Panc1 (cell line): ENCODE data around the gene HBB. TPM values are rescaled to one million over a fixed set of nuclear protein-coding genes. Genes with fewer than 3 reads are reported as not detected.

Experiments
- ATAC-seq: fragments of 200-7000 bp; cut with Tn5 transposase; 2 replicates; pipeline ENCODE4 v1.9.1; 2020; ENCODE audit warnings: mild to moderate bottlenecking, moderate library complexity
- BruUV-seq: library from RNA; stranded (reverse); fragments of 400-500 nt; replicated peaks from 2 replicates; lab custom pipeline; 2021; lab: Mats Ljungman, UMichigan
- CTCF ChIA-PET: fragments of 300-600 bp; sonication (Branson Sonifier 250); formaldehyde crosslinking; loops from one replicate; lab custom pipeline; 2022; ENCODE audit warnings: antibody characterized with exemption; lab: Charles Lee
- POLR2A ChIA-PET: fragments of 300-600 bp; sonication (Branson Sonifier 250); formaldehyde crosslinking; loops from one replicate; lab custom pipeline; 2022; ENCODE audit warnings: antibody characterized with exemption; lab: Charles Lee
- DNase-seq: peaks from one replicate; pipeline ENCODE4 v3.0.0-alpha.2; 2010; ENCODE audit warnings: low read depth, low spot score
- H3K27ac ChIP-seq: 2 replicates; pipeline ENCODE4 v1.5.1; 2011; ENCODE audit warnings: mild to moderate bottlenecking, low read length, inconsistent platforms
- H3K27me3 ChIP-seq: fragments of 200-500 bp; sonication (Bioruptor generic); 2 replicates; pipeline ENCODE4 v1.6.0; 2014; ENCODE audit warnings: low read length, inconsistent platforms; ENCODE audit not compliant: control insufficient read depth, insufficient read depth
- H3K36me3 ChIP-seq: fragments of 200-500 bp; sonication (Bioruptor generic); 2 replicates; pipeline ENCODE4 v1.5.1; 2014; ENCODE audit warnings: inconsistent platforms, mild to moderate bottlenecking, low read length, moderate library complexity; ENCODE audit not compliant: control insufficient read depth, insufficient read depth
- H3K4me1 ChIP-seq: 2 replicates; pipeline ENCODE4 v1.5.1; 2011; ENCODE audit warnings: inconsistent platforms, mild to moderate bottlenecking, low read length, moderate library complexity; ENCODE audit not compliant: control insufficient read depth, insufficient read depth
- H3K4me3 ChIP-seq, 2 experiments: 2 replicates each; pipeline ENCODE4 v1.5.1; 2011 to 2012; ENCODE audit warnings: low read depth in 2 of 2, low read length in 2 of 2, mild to moderate bottlenecking in 2 of 2, inconsistent platforms in 1 of 2, moderate library complexity in 1 of 2
- H3K9me3 ChIP-seq: fragments of 200-500 bp; sonication (Bioruptor generic); 2 replicates; pipeline ENCODE4 v1.5.1; 2014; ENCODE audit warnings: low read depth, mild to moderate bottlenecking, inconsistent platforms, low read length, moderate library complexity; ENCODE audit not compliant: control insufficient read depth, insufficient read depth
- CTCF ChIP-seq: fragments of 450-650 bp; IDR thresholded peaks from 2 replicates; pipeline ENCODE4 v1.5.1; 2017; ENCODE audit warnings: mild to moderate bottlenecking
- POLR2AphosphoS5 ChIP-seq: IDR thresholded peaks from 2 replicates; pipeline ENCODE4 v1.6.1; 2012; ENCODE audit warnings: mild to moderate bottlenecking, low read depth, low read length, moderate library complexity
- REST ChIP-seq, 2 experiments: IDR thresholded peaks; 2 replicates each; pipeline ENCODE4 v1.6.1; 2011 to 2012; ENCODE audit warnings: low read depth in 2 of 2, control low read depth in 1 of 2, low read length in 1 of 2, mild to moderate bottlenecking in 1 of 2, moderate library complexity in 1 of 2; ENCODE audit not compliant: insufficient read depth in 1 of 2
- SIN3A ChIP-seq: IDR thresholded peaks from 2 replicates; pipeline ENCODE4 v1.6.1; 2012; ENCODE audit warnings: low read depth, mild to moderate bottlenecking, low read length, moderate library complexity, borderline replicate concordance; ENCODE audit not compliant: insufficient read depth
- TCF7L2 ChIP-seq: IDR thresholded peaks from 2 replicates; pipeline ENCODE4 v1.6.1; 2011; ENCODE audit warnings: mild to moderate bottlenecking, low read depth, low read length, inconsistent platforms
- in situ Hi-C: cut with HindIII; loops from 2 replicates; pipeline ENCODE4 v1.10.0; 2016; ENCODE audit warnings: low sequenced_read_pairs, low pct_unique_long_range_greater_than_20kb
- intact Hi-C: fragments of 100-400 bp; cut with micrococcal nuclease; formaldehyde crosslinking; loops from one replicate; pipeline ENCODE4 v1.10.0; 2022; ENCODE audit not compliant: unreplicated experiment
- total RNA-seq: library from RNA; stranded (reverse); gene quantifications from one replicate; pipeline ENCODE4 v1.2.1, GENCODE V29; 2021; ENCODE audit not compliant: unreplicated experiment

The HBB gene
- total RNA-seq, 1 experiment from 2014 or later, result 0.72 TPM

GRCh38 chr11:5266609-5267008 lies 39.7 kb upstream of the HBB start:
- ChIA-PET POLR2A (no interaction called here), CTCF (no interaction called here)
- Histone ChIP-seq H3K27me3 (no peaks in the 10 kb centered on the region; the same call in 1 of the 2 replicates), H3K4me3 (no peak overlapping the region), H3K4me1 (no peaks in the 10 kb centered on the region), H3K9me3 (no peaks in the 10 kb centered on the region), H3K27ac (no peak overlapping the region), H3K36me3 (no peaks in the 10 kb centered on the region)
- in situ Hi-C loops, result no loop called here
- no peak for DNase-seq
- ATAC-seq, result no peak
- no peak for TF ChIP-seq REST (IDR thresholded peaks at IDR 0.05; ENCODE audit: insufficient read depth in 1 of 2, low read depth in 2 of 2, low read length in 1 of 2)
- TF ChIP-seq CTCF, result no peak
- no peak for TF ChIP-seq TCF7L2
- no peak for TF ChIP-seq SIN3A
- TF ChIP-seq POLR2AphosphoS5, result no peak
- intact Hi-C loops, result no loop called here
- no TSS peak for BruUV-seq

- DNase-seq (no peak), ATAC-seq (no peak)
- H3K4me1 ChIP-seq, result no peaks in the 10 kb centered on the region
- H3K9me3 ChIP-seq, result no peaks in the 10 kb centered on the region
- no peak for TF ChIP-seq TCF7L2
- TF ChIP-seq SIN3A, result no peak
- TF ChIP-seq POLR2AphosphoS5, result no peak
- TF ChIP-seq REST (IDR thresholded peaks at IDR 0.05; ENCODE audit: insufficient read depth in 1 of 2, low read depth in 2 of 2, low read length in 1 of 2), result no peak
- TF ChIP-seq CTCF, result no peak
- POLR2A ChIA-PET, result no interaction called here
- intact Hi-C loops, result no loop called here
- H3K4me3 ChIP-seq, result no peak overlapping the region
- no peaks in the 10 kb centered on the region; the same call in 1 of the 2 replicates for H3K27me3 ChIP-seq
- BruUV-seq, result no TSS peak
- in situ Hi-C loops, result no loop called here
- H3K27ac ChIP-seq, result no peak overlapping the region
- H3K36me3 ChIP-seq, result no peaks in the 10 kb centered on the region
- CTCF ChIA-PET, result no interaction called here
Observed at GRCh38 chr11:5265832-5266231, 39.0 kb upstream of the HBB start.
